WTC11 (cell line): ENCODE results near the gene LHFPL2. TPM values are rescaled to one million over a fixed set of nuclear protein-coding genes. Genes with fewer than 3 reads are reported as not detected.

Experiments
- ATAC-seq: fragments of 200-7000 bp; cut with Tn5 transposase; 2 replicates; pipeline ENCODE4 v1.10.0; 2021; ENCODE audit warnings: mild to moderate bottlenecking, moderate library complexity
- CTCF ChIA-PET: fragments of 300-600 bp; sonication (Branson Sonifier 250); formaldehyde crosslinking; loops from one replicate; lab custom pipeline; 2021; ENCODE audit warnings: antibody characterized with exemption; lab: Charles Lee
- POLR2A ChIA-PET: fragments of 350-600 bp; sonication (Branson Sonifier 250); formaldehyde crosslinking; loops from one replicate; lab custom pipeline; 2021; ENCODE audit warnings: antibody characterized with exemption; lab: Charles Lee
- DNase-seq: peaks from one replicate; pipeline ENCODE4 v3.0.0; 2021; ENCODE audit warnings: low spot score
- H3K27ac Mint-ChIP-seq: 2 replicates; pipeline ENCODE4 v1.8.0; 2021; ENCODE audit warnings: mixed read lengths
- H3K27me3 Mint-ChIP-seq: 2 replicates; pipeline ENCODE4 v1.8.0; 2021; ENCODE audit warnings: low read depth, mild to moderate bottlenecking, moderate library complexity, mixed read lengths
- H3K36me3 Mint-ChIP-seq: 2 replicates; pipeline ENCODE4 v1.8.0; 2021; ENCODE audit warnings: mixed read lengths
- H3K4me1 Mint-ChIP-seq: 2 replicates; pipeline ENCODE4 v1.8.0; 2022; ENCODE audit warnings: mixed read lengths
- H3K4me3 Mint-ChIP-seq: 2 replicates; pipeline ENCODE4 v1.8.0; 2021; ENCODE audit warnings: mild to moderate bottlenecking, moderate library complexity, mixed read lengths
- H3K9me3 Mint-ChIP-seq: 2 replicates; pipeline ENCODE4 v1.8.0; 2021; ENCODE audit warnings: mixed read lengths
- ELF4 ChIP-seq: sonication (generic); formaldehyde crosslinking; IDR thresholded peaks from 2 replicates; pipeline ENCODE4 v1.8.1; 2022; ENCODE audit warnings: low read depth, mild to moderate bottlenecking, moderate library complexity, missing genetic modification reagents
- ERG ChIP-seq: fragments of 250-450 bp; sonication (Bioruptor Pico); IDR thresholded peaks from 2 replicates; pipeline ENCODE4 v1.8.0; 2021; ENCODE audit warnings: mild to moderate bottlenecking
- FOXP4 ChIP-seq: sonication (generic); formaldehyde crosslinking; IDR thresholded peaks from 2 replicates; pipeline ENCODE4 v1.8.0; 2022; ENCODE audit warnings: mild to moderate bottlenecking, missing genetic modification reagents
- GRHL2 ChIP-seq: fragments of 250-450 bp; sonication (Bioruptor Pico); IDR thresholded peaks from 2 replicates; pipeline ENCODE4 v1.8.0; 2022; ENCODE audit warnings: mild to moderate bottlenecking, moderate library complexity; ENCODE audit not compliant: insufficient replicate concordance, severe bottlenecking
- MYBL2 ChIP-seq: sonication (generic); formaldehyde crosslinking; IDR thresholded peaks from 2 replicates; pipeline ENCODE4 v1.8.1; 2023; ENCODE audit warnings: mild to moderate bottlenecking, moderate library complexity, missing genetic modification reagents
- PRRX2 ChIP-seq: fragments of 250-450 bp; sonication (Bioruptor Pico); IDR thresholded peaks from 2 replicates; pipeline ENCODE4 v1.8.0; 2021; ENCODE audit warnings: mild to moderate bottlenecking
- RELA ChIP-seq: sonication (generic); formaldehyde crosslinking; IDR thresholded peaks from 2 replicates; pipeline ENCODE4 v1.8.1; 2022; ENCODE audit warnings: missing genetic modification reagents, mild to moderate bottlenecking, borderline replicate concordance
- SMAD3 ChIP-seq: sonication (generic); formaldehyde crosslinking; IDR thresholded peaks from 2 replicates; pipeline ENCODE4 v1.8.0; 2022; ENCODE audit warnings: missing genetic modification reagents, mild to moderate bottlenecking, borderline replicate concordance
- SP1 ChIP-seq: sonication (generic); formaldehyde crosslinking; conservative IDR thresholded peaks from 2 replicates; pipeline ENCODE4 v1.8.1; 2022; ENCODE audit warnings: missing genetic modification reagents
- TCF7 ChIP-seq: sonication (generic); formaldehyde crosslinking; IDR thresholded peaks from 2 replicates; pipeline ENCODE4 v1.8.0; 2022; ENCODE audit warnings: mild to moderate bottlenecking, low read depth, missing genetic modification reagents, moderate library complexity
- TEAD1 ChIP-seq: sonication (generic); formaldehyde crosslinking; IDR thresholded peaks from 2 replicates; pipeline ENCODE4 v1.8.0; 2022; ENCODE audit warnings: mild to moderate bottlenecking, missing genetic modification reagents
- TEAD4 ChIP-seq: sonication (generic); formaldehyde crosslinking; IDR thresholded peaks from 2 replicates; pipeline ENCODE4 v1.8.0; 2022; ENCODE audit warnings: mild to moderate bottlenecking, missing genetic modification reagents
- total RNA-seq: library from RNA; stranded (reverse); gene quantifications from 3 replicates; pipeline ENCODE4 v1.2.3, GENCODE V29; 2021
- TF ChIP-seq, protein P1 (sequence below): sonication (generic); formaldehyde crosslinking; conservative IDR thresholded peaks from 2 replicates; pipeline ENCODE4 v1.8.1; 2023; ENCODE audit warnings: mild to moderate bottlenecking, low read depth, missing genetic modification reagents, moderate library complexity
- TF ChIP-seq, protein P2 (sequence below): sonication (generic); formaldehyde crosslinking; IDR thresholded peaks from 2 replicates; pipeline ENCODE4 v1.8.1; 2023; ENCODE audit warnings: mild to moderate bottlenecking, missing genetic modification reagents, moderate library complexity
- TF ChIP-seq, protein P3 (sequence below): fragments of 250-450 bp; sonication (Bioruptor Pico); IDR thresholded peaks from 2 replicates; pipeline ENCODE4 v1.9.0; 2021; ENCODE audit warnings: mild to moderate bottlenecking, borderline replicate concordance

The LHFPL2 gene
- total RNA-seq, 1 experiment from 2014 or later: 40.6 TPM

GRCh38 chr5:78693339-78693738 is 44.8 kb upstream of the LHFPL2 start:
- Mint-ChIP-seq H3K4me1 (peaks cover 32% of the 10 kb centered on the region), H3K36me3 (peaks cover 26% of the 10 kb centered on the region), H3K9me3 (peaks cover 31% of the 10 kb centered on the region), H3K27ac (no peak overlapping the region), H3K27me3 (no peaks in the 10 kb centered on the region), H3K4me3 (no peak overlapping the region)
- DNase-seq: no peak
- POLR2A ChIA-PET: no interaction called here
- TF ChIP-seq ERG (CRISPR knock-in tag): no peak
- no peak for TF ChIP-seq TCF7
- TF ChIP-seq GRHL2 (CRISPR knock-in tag): no peak
- TF ChIP-seq PRRX2 (CRISPR knock-in tag): no peak
- TF ChIP-seq RELA (CRISPR knock-in tag): no peak
- no peak for TF ChIP-seq SP1 (CRISPR knock-in tag)
- TF ChIP-seq ELF4 (CRISPR knock-in tag): no peak
- TF ChIP-seq, protein P1, sequence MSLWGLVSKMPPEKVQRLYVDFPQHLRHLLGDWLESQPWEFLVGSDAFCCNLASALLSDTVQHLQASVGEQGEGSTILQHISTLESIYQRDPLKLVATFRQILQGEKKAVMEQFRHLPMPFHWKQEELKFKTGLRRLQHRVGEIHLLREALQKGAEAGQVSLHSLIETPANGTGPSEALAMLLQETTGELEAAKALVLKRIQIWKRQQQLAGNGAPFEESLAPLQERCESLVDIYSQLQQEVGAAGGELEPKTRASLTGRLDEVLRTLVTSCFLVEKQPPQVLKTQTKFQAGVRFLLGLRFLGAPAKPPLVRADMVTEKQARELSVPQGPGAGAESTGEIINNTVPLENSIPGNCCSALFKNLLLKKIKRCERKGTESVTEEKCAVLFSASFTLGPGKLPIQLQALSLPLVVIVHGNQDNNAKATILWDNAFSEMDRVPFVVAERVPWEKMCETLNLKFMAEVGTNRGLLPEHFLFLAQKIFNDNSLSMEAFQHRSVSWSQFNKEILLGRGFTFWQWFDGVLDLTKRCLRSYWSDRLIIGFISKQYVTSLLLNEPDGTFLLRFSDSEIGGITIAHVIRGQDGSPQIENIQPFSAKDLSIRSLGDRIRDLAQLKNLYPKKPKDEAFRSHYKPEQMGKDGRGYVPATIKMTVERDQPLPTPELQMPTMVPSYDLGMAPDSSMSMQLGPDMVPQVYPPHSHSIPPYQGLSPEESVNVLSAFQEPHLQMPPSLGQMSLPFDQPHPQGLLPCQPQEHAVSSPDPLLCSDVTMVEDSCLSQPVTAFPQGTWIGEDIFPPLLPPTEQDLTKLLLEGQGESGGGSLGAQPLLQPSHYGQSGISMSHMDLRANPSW: no peak
- no peak for TF ChIP-seq MYBL2 (CRISPR knock-in tag)
- TF ChIP-seq, protein P2, sequence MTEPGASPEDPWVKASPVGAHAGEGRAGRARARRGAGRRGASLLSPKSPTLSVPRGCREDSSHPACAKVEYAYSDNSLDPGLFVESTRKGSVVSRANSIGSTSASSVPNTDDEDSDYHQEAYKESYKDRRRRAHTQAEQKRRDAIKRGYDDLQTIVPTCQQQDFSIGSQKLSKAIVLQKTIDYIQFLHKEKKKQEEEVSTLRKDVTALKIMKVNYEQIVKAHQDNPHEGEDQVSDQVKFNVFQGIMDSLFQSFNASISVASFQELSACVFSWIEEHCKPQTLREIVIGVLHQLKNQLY (CRISPR knock-in tag): no peak
- TF ChIP-seq, protein P3, sequence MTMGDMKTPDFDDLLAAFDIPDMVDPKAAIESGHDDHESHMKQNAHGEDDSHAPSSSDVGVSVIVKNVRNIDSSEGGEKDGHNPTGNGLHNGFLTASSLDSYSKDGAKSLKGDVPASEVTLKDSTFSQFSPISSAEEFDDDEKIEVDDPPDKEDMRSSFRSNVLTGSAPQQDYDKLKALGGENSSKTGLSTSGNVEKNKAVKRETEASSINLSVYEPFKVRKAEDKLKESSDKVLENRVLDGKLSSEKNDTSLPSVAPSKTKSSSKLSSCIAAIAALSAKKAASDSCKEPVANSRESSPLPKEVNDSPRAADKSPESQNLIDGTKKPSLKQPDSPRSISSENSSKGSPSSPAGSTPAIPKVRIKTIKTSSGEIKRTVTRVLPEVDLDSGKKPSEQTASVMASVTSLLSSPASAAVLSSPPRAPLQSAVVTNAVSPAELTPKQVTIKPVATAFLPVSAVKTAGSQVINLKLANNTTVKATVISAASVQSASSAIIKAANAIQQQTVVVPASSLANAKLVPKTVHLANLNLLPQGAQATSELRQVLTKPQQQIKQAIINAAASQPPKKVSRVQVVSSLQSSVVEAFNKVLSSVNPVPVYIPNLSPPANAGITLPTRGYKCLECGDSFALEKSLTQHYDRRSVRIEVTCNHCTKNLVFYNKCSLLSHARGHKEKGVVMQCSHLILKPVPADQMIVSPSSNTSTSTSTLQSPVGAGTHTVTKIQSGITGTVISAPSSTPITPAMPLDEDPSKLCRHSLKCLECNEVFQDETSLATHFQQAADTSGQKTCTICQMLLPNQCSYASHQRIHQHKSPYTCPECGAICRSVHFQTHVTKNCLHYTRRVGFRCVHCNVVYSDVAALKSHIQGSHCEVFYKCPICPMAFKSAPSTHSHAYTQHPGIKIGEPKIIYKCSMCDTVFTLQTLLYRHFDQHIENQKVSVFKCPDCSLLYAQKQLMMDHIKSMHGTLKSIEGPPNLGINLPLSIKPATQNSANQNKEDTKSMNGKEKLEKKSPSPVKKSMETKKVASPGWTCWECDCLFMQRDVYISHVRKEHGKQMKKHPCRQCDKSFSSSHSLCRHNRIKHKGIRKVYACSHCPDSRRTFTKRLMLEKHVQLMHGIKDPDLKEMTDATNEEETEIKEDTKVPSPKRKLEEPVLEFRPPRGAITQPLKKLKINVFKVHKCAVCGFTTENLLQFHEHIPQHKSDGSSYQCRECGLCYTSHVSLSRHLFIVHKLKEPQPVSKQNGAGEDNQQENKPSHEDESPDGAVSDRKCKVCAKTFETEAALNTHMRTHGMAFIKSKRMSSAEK (CRISPR knock-in tag): no peak
- ATAC-seq: no peak
- CTCF ChIA-PET: no interaction called here

- ChIA-PET CTCF (interaction anchor here (0.5 to 1.2 kb wide), 3 partner anchors 69 to 158 kb away, joined by 3 to 5 read pairs (median 5); no protein-coding TSS in a partner anchor), POLR2A (no interaction called here)
- Mint-ChIP-seq H3K27me3 (no peaks in the 10 kb centered on the region), H3K4me1 (peaks cover 32% of the 10 kb centered on the region), H3K36me3 (peaks cover 30% of the 10 kb centered on the region), H3K27ac (peak overlapping the region; percentile 94), H3K4me3 (peak overlapping the region; percentile 16; the same call in 1 of the 2 replicates), H3K9me3 (peaks cover 34% of the 10 kb centered on the region)
- ATAC-seq (peak; percentile 75), DNase-seq (no peak)
- no peak for TF ChIP-seq TEAD4 (CRISPR knock-in tag)
- no peak for TF ChIP-seq TCF7
- TF ChIP-seq SMAD3 (CRISPR knock-in tag): no peak
- TF ChIP-seq FOXP4: peak; percentile 38; the same call in 1 of the 2 replicates
- TF ChIP-seq TEAD1 (CRISPR knock-in tag): peak; percentile 43
Measured at GRCh38 chr5:78691084-78691960, 42.8 kb upstream of the LHFPL2 start.
